Adipocyte (in vitro differentiated cells): ENCODE results near the gene TAS2R10.

Experiments
- DNase-seq: peaks from one replicate; pipeline ENCODE4 v3.0.0-alpha.2; 2015; ENCODE audit warnings: low read depth
- H3K27me3 ChIP-seq: replicated peaks from 2 replicates; pipeline ENCODE4 v1.7.0; 2013; ENCODE audit warnings: mild to moderate bottlenecking, low read length, moderate library complexity; ENCODE audit not compliant: control insufficient read depth, insufficient read depth
- H3K36me3 ChIP-seq: 2 replicates; pipeline ENCODE4 v1.7.0; 2013; ENCODE audit warnings: low read length, mild to moderate bottlenecking, moderate library complexity; ENCODE audit not compliant: control insufficient read depth, insufficient read depth, severe bottlenecking
- H3K4me1 ChIP-seq: 2 replicates; pipeline ENCODE4 v1.7.0; 2013; ENCODE audit warnings: mild to moderate bottlenecking, low read length, moderate library complexity; ENCODE audit not compliant: control insufficient read depth, insufficient read depth
- H3K4me3 ChIP-seq: 2 replicates; pipeline ENCODE4 v1.7.0; 2013; ENCODE audit warnings: mild to moderate bottlenecking, low read length, moderate library complexity
- H3K9ac ChIP-seq: 2 replicates; pipeline ENCODE4 v1.7.0; 2013; ENCODE audit warnings: mild to moderate bottlenecking, low read length, moderate library complexity
- H3K9me3 ChIP-seq: 2 replicates; pipeline ENCODE4 v1.7.0; 2013; ENCODE audit warnings: mild to moderate bottlenecking, low read length, moderate library complexity; ENCODE audit not compliant: control insufficient read depth

Gene TAS2R10

GRCh38 chr12:10826258-10826657, at the start of gene TAS2R10:
TAS2R10 (minus strand) TSS chr12:10826358; CDS start chr12:10826269, 89 bp downstream.
- Histone ChIP-seq H3K4me3 (no peak within 1 kb of the TSS), H3K36me3 (no peaks in the 10 kb centered on the region), H3K9ac (no peak within 1 kb of the TSS), H3K4me1 (no peaks in the 10 kb centered on the region), H3K27me3 (no peaks in the 10 kb centered on the region), H3K9me3 (no peaks in the 10 kb centered on the region)
- no peak for DNase-seq

GRCh38 chr12:10873378-10873777, 47.2 kb upstream of the TAS2R10 start:
- Histone ChIP-seq H3K9me3 (no peaks in the 10 kb centered on the region), H3K36me3 (peaks cover 20% of the 10 kb centered on the region), H3K4me1 (no peaks in the 10 kb centered on the region), H3K4me3 (no peak overlapping the region), H3K27me3 (no peaks in the 10 kb centered on the region), H3K9ac (no peak overlapping the region)
- peak; percentile 54 for DNase-seq

GRCh38 chr12:10867381-10867780, 41.2 kb upstream of the TAS2R10 start:
- no peak overlapping the region for H3K4me3 ChIP-seq
- H3K9ac ChIP-seq: no peak overlapping the region
- peaks cover 4% of the 10 kb centered on the region for H3K36me3 ChIP-seq
- peaks cover 3% of the 10 kb centered on the region for H3K9me3 ChIP-seq
- no peaks in the 10 kb centered on the region for H3K27me3 ChIP-seq
- H3K4me1 ChIP-seq: no peaks in the 10 kb centered on the region
- DNase-seq: no peak

GRCh38 chr12:10863512-10864218, 37.5 kb upstream of the TAS2R10 start:
- H3K9ac ChIP-seq: no peak overlapping the region
- H3K4me1 ChIP-seq: no peaks in the 10 kb centered on the region
- H3K4me3 ChIP-seq: no peak overlapping the region
- H3K9me3 ChIP-seq: peaks cover 8% of the 10 kb centered on the region
- H3K27me3 ChIP-seq: no peaks in the 10 kb centered on the region
- no peak for DNase-seq
- peaks cover 3% of the 10 kb centered on the region for H3K36me3 ChIP-seq

DNA sequence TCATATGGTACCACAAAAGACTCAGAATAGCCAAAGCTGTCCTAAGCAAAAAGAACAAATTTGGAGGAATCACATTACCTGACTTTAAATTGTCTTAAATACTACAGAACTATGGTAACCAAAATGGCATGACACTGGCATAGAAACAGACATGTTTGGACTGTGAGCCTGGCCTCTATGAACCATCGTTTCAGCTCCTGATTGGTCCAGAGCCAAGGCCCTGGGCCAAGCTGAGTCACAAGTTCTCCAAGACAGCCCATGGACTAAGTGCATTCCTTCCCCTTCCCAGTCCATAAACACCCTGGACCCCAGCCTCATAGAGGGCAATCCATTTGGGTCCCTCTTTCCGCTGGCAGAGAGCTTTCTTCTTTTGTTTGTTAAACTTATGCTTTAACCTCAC, 35.2 kb upstream of the TAS2R10 start:
- peaks cover 8% of the 10 kb centered on the region for H3K9me3 ChIP-seq
- DNase-seq: no peak

DNA sequence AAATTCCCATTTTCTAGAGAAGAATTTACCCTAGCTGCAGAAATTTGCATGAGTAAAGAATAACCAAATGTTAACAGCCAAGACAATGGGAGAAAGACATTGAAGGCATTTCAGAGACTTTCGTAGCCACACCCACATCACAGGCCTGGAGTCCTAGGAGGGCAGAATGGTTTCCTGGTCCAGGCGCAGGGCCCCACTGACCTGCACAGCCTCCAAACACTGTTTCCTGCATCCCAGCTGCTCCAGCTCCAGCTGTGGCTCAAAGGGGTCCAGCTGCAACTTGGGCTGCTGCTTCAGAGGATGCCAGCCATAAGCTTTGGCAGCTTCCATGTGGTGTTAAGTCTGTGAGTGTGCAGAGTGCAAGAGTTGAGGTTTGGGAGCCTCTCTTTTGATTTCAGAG, 29.6 kb upstream of the TAS2R10 start:
- Histone ChIP-seq H3K4me1 (no peaks in the 10 kb centered on the region), H3K36me3 (peaks cover 11% of the 10 kb centered on the region), H3K9me3 (peaks cover 9% of the 10 kb centered on the region), H3K9ac (no peak overlapping the region), H3K27me3 (no peaks in the 10 kb centered on the region), H3K4me3 (no peak overlapping the region)
- no peak for DNase-seq

More for the DNA sequence above, 35.2 kb upstream of the TAS2R10 start:
- Histone ChIP-seq H3K4me3 (no peak overlapping the region), H3K36me3 (no peaks in the 10 kb centered on the region), H3K27me3 (no peaks in the 10 kb centered on the region), H3K9ac (no peak overlapping the region), H3K4me1 (no peaks in the 10 kb centered on the region)

DNA sequence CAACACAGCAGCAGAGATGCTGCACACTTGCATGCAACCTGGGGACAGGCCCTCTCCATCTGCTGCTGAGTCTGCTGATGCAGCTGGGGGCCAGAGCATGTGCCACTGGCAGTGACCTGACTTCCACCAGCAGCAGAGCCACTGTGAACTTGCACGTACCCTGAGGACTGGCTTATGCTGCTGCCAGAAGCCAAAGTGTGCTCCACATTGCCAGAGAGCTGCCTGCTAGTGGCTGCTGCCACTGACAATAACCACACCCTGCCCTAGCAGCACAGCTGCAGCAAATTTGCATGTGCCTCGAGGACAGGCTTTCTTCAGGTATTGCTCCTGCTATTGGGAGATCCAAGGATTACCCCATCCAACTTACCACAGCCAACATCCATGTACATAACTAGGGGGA, 27.6 kb upstream of the TAS2R10 start:
- H3K9me3 ChIP-seq: peaks cover 9% of the 10 kb centered on the region
- DNase-seq: no peak
- H3K36me3 ChIP-seq: peaks cover 11% of the 10 kb centered on the region
- H3K27me3 ChIP-seq: no peaks in the 10 kb centered on the region
- H3K4me3 ChIP-seq: no peak overlapping the region
- H3K9ac ChIP-seq: no peak overlapping the region
- H3K4me1 ChIP-seq: no peaks in the 10 kb centered on the region

DNA sequence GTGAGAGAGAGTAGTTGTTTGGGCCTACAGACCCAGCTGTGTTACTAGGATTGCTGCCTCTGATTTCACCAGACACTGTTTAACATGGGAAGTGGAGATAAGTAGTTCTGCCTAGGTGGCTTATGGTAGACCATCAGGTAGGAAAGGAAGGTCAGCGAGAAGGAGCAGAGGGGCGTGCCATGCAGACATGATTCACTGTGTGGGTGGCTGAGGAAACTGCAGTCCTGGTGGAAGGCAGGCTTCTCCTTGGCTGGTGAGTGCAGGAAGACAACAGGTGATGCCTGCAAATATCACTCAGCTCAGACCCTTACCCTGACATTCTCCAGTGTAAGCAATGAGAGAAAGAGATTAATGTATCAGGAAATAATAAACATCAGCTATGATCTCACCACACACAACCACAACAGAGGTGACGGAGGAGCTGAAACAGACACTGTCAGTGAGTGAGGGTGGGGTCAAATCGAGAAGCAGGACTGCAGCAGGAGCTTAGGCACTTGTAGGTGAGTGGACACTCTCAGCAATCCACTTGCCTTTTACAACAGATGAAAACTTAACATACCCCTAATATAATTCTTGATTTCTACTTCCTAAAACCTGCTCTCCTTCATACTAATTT, 25.2 kb upstream of the TAS2R10 start:
- H3K36me3 ChIP-seq: peaks cover 11% of the 10 kb centered on the region

GRCh38 chr12:10849425-10849878, 23.3 kb upstream of the TAS2R10 start, which contains the start of gene PRR4:
PRR4 (minus strand) TSS chr12:10849475; CDS start chr12:10849437, 38 bp downstream.
- DNase-seq: no peak
- H3K9me3 ChIP-seq: no peaks in the 10 kb centered on the region
- peaks cover 5% of the 10 kb centered on the region for H3K36me3 ChIP-seq
- H3K27me3 ChIP-seq: no peaks in the 10 kb centered on the region
- H3K4me3 ChIP-seq: no peak within 1 kb of the TSS
- H3K4me1 ChIP-seq: no peaks in the 10 kb centered on the region
- H3K9ac ChIP-seq: no peak within 1 kb of the TSS

More for the DNA sequence above, 25.2 kb upstream of the TAS2R10 start:
- DNase-seq: no peak
- H3K9ac ChIP-seq: no peak overlapping the region
- H3K9me3 ChIP-seq: peaks cover 9% of the 10 kb centered on the region
- no peak overlapping the region for H3K4me3 ChIP-seq
- no peaks in the 10 kb centered on the region for H3K4me1 ChIP-seq
- no peaks in the 10 kb centered on the region for H3K27me3 ChIP-seq

DNA sequence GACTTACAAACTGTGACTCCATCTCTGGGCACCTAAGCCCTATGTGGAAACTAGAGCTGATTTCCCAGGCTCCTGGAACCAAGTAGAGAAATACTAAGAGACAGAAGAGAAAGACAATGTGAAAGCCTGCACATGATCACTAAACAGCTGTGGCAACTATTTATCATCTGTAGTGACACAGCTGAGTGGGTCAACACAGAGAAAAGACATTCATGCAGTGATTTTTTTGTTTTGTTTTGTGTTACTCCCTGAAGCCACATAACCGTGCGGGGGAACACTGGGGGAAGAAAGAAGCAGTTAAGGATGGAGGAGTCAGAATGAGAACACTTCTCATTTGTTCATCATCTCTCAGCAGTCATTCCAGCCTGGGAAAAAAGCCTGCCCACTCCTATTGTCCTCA, 21.6 kb upstream of the TAS2R10 start:
- DNase-seq: no peak
- Histone ChIP-seq H3K9ac (no peak overlapping the region), H3K9me3 (no peaks in the 10 kb centered on the region), H3K4me1 (no peaks in the 10 kb centered on the region), H3K36me3 (peaks cover 12% of the 10 kb centered on the region), H3K4me3 (no peak overlapping the region), H3K27me3 (no peaks in the 10 kb centered on the region)

DNA sequence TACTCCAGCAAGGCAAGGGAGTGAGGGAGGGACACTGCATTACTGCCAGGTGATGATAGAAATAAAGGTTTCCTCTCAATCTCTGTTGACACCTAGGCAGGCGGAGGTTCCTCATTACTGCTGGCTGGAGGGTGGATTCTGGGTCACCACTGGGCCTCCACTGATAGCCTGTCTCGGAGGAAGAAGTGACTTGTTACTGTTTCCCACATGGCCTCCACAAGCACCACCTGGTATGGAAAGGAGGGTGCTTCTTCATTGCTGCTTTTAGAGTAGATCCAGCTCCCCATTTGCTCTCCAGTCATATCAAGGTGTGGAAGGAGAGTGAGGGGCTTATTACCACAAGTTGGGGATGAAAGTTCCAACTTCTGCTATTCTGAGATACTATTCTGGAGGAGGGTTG, 16.7 kb upstream of the TAS2R10 start:
- no peak overlapping the region for H3K9ac ChIP-seq

More for the DNA sequence above, 16.7 kb upstream of the TAS2R10 start:
- no peaks in the 10 kb centered on the region for H3K9me3 ChIP-seq
- H3K27me3 ChIP-seq: no peaks in the 10 kb centered on the region
- H3K36me3 ChIP-seq: peaks cover 7% of the 10 kb centered on the region
- no peaks in the 10 kb centered on the region for H3K4me1 ChIP-seq
- H3K4me3 ChIP-seq: no peak overlapping the region
- DNase-seq: no peak
